ENCODE data around the gene SPTLC2.
A peak's percentile ranks its signal among the peaks of the same experiment; 100 is the strongest.
"Not testable (repeated sequence)": the region's sequence is repeated elsewhere in the genome, so short reads cannot be mapped to it uniquely, and the experiment has no call there.

SPTLC2 gene, protein sequence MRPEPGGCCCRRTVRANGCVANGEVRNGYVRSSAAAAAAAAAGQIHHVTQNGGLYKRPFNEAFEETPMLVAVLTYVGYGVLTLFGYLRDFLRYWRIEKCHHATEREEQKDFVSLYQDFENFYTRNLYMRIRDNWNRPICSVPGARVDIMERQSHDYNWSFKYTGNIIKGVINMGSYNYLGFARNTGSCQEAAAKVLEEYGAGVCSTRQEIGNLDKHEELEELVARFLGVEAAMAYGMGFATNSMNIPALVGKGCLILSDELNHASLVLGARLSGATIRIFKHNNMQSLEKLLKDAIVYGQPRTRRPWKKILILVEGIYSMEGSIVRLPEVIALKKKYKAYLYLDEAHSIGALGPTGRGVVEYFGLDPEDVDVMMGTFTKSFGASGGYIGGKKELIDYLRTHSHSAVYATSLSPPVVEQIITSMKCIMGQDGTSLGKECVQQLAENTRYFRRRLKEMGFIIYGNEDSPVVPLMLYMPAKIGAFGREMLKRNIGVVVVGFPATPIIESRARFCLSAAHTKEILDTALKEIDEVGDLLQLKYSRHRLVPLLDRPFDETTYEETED

DNA sequence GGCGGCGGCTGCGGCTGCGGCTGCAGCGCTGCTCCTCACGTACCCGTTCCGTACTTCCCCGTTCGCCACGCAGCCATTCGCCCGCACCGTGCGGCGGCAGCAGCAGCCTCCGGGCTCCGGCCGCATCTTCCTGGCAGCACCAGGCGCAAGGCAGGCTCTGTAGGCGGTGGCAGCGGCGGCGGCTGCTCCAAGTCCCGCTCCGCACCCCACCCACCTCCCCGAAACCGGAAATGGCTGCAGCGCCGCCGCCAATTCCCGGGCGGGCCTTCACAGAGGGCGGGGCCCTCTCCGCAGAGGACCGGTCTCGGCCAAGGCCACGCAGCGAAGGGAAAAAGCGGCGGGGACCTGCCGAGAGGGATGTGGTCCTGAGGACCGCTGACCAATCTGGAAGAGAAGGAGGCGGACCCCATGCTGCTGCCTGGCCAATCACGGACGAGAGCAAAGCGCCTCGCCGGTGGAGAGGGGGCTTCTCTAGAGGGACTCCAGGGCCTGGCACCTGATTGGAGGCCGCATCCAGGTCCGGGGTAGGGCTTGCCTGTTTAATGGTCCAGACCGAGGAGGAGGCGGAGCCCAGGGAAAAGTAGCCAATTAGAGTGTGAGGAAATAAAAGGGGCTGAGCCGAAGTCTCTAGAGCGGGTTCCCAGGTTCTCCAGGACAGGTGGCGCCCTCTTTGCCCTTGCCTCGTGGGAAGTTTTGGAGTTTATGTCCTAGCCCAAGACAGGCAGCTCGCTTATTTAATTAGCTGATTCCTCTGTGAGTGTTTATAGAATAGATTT, at the start of gene SPTLC2:
SPTLC2 (minus strand) TSS at position 184 of the 776 bp plus-strand sequence; CDS start at position 126, 58 bp downstream.
- DNase-seq: peak; percentile 95

GRCh38 chr14:77663293-77663692, 46.9 kb upstream of the SPTLC2 start:
- no peak for DNase-seq

DNA sequence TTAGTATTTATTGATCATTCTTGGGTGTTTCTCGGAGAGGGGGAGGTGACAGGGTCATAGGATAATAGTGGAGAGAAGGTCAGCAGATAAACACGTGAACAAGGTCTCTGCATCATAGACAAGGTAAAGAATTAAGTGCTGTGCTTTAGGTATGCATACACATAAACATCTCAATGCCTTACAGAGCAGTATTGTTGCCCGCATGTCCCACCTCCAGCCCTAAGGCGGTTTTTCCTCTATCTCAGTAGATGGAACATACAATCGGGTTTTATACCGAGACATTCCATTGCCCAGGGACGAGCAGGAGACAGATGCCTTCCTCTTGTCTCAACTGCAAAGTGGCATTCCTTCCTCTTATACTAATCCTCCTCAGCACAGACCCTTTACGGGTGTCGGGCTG, 45.1 kb upstream of the SPTLC2 start:
- not testable (repeated sequence) for DNase-seq

- DNase-seq: no peak
These were observed 44.3 kb upstream of the SPTLC2 start for GRCh38 chr14:77660754-77661153.

- DNase-seq: no peak
These were observed 43.4 kb upstream of the SPTLC2 start for GRCh38 chr14:77659831-77660230.

GRCh38 chr14:77657280-77657679, 40.8 kb upstream of the SPTLC2 start:
- no peak for DNase-seq

- DNase-seq: no peak
These were observed 37.6 kb upstream of the SPTLC2 start for GRCh38 chr14:77654001-77654441.

- no peak for DNase-seq
These were observed 32.9 kb upstream of the SPTLC2 start for GRCh38 chr14:77649326-77649725.

DNA sequence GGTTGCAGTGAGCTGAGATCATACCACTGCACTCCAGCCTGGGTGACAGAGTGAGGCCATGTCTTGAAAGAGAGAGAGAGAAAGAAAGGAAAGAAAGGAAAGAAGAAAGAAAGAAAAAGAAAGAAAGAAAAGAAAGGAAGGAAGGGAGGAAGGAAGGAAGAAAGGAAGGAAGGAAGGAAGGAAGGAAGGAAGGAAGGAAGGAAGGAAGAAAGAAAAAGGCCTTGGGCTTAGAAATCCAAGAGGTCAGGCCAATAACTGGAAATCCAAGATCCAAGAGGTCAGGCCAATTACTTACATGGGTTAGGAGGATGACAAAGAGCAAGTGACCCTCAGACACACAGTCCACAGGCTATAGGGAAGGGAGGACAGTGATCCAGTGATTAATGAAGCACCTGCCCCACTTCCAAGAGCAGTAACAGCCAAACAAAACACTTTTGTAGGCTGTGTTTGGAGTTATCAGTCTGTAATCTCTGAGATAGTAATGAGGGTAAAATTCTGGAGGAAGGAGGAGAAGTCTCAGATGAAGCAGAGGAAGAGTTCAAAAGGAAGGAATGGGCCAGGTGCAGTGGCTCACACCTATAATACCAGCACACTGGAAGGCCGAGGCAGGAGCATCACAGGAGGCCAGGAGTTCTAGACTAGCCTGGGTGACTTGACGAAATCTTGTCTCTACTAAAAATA, 32.2 kb upstream of the SPTLC2 start:
- DNase-seq: no peak

- DNase-seq: no peak
These were observed 31.4 kb upstream of the SPTLC2 start for GRCh38 chr14:77647853-77648252.

DNA sequence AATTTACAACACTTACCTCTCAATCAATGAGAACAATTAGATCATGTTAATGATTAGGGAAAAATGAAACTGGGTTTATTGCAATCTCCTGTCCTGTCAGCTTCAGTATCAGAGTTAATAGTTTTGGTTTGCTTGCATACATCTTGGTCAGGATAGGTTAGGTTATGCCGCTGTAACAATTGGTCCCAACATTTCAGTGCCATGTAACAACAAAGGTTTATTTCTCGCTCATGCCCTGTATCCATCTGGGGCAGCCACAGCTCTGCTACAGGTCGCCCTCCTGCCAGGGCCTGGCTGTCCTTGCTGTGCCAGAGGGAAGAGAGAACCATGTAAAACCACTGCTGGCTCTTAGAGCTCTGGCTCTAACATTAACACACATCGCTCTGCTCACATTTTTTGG, 30.5 kb upstream of the SPTLC2 start:
- DNase-seq: no peak

GRCh38 chr14:77645520-77646230, 29.2 kb upstream of the SPTLC2 start:
- no peak for DNase-seq

DNA sequence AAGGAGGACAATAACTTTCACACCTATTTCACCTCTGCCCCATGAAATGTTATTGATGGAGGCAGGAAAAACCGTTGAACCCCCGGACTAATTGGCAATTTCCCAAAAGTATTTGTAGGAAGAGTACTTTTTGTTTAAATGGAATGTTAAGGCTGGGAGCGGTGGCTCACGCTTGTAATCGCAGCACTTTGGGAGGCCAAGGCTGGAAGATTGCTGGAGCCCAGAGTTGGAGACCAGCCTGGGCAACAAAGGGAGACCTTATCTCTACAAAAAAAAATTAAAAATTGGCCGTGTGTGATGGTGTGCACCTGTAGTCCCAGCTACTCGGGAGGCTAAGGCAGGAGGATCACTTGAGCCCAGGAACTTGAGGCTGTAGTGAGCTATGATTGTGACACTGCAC, 26.0 kb upstream of the SPTLC2 start:
- DNase-seq: no peak

GRCh38 chr14:77641534-77642341, 25.3 kb upstream of the SPTLC2 start:
- DNase-seq: peak; percentile 63

GRCh38 chr14:77640756-77641533, 24.5 kb upstream of the SPTLC2 start:
- no peak for DNase-seq

- DNase-seq: no peak
These were observed 22.3 kb upstream of the SPTLC2 start for GRCh38 chr14:77638771-77639171.

DNA sequence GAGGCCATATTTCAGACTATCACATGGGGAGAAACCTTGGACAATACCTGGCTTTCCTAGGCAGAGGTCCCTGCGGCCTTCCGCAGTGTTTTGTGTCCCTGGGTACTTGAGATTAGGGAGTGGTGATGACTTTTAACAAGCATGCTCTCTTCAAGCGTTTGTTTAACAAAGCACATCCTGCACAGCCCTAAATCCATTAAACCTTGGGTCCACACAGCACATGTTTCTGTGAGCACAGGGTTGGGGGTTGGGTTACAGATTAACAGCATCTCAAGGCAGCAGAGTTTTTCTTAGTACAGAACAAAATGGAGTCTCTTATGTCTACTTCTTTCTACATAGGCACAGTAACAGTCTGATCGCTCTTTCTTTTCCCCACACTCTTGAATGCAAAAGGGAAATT, 19.4 kb upstream of the SPTLC2 start:
- DNase-seq: not testable (repeated sequence)

DNA sequence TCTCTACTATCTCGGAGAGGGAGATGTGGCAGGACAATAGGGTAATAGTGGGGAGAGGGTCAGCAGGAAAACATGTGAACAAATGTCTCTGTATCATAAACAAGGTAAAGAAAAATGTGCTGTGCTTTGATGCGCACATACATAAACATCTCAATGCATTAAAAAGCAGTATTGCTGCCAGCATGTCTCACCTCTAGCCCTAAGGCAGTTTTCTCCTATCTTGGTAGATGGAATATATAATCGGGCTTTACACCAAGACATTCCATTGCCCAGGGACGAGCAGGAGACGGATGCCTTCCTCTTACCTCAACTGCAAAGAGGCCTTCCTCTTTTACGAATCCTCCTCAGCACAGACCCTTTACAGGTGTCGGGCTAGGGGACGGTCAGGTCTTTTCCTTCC, 19.0 kb upstream of the SPTLC2 start:
- DNase-seq: not testable (repeated sequence)

- DNase-seq: no peak
These were observed 13.7 kb upstream of the SPTLC2 start for GRCh38 chr14:77630111-77630510.

DNA sequence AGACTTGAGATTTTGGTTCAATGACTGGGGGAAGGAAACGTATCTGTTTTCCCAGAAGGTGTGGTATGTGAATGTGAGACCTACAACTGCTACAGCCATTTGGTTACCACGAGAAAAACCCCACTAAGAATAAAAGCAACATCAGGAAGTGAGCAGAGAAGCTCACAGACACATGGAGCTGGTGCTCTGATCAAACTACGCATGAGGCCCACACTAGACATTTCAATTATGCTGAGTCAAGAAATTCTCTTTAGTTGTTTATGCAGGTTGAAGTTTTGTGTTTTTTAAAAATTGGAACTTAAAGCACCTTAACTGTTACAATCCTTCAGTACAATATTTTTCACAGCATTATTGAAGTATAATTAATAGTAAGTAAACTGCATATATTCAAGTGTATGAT, 8.9 kb upstream of the SPTLC2 start:
- no peak for DNase-seq

GRCh38 chr14:77623201-77623600, 6.8 kb upstream of the SPTLC2 start:
- DNase-seq: no peak
